ENCODE data around the gene NUBP2.

The NUBP2 gene

GRCh38 chr16:1759511-1759910 is 23.2 kb upstream of the NUBP2 start:
- Histone ChIP-seq H3K9me3 (ENCODE audit: insufficient read depth, low read depth, low read length) (no peaks in the 10 kb centered on the region), H3K27me3 (ENCODE audit: insufficient read depth, low read length, poor library complexity, severe bottlenecking) (no peaks in the 10 kb centered on the region), H3K4me3 (ENCODE audit: low read length, poor library complexity, severe bottlenecking) (no peak overlapping the region), H3K4me2 (ENCODE audit: low read depth, low read length, poor library complexity, severe bottlenecking) (no peak overlapping the region), H3K4me1 (ENCODE audit: insufficient read depth, low read length, poor library complexity, severe bottlenecking) (no peaks in the 10 kb centered on the region), H3F3A (ENCODE audit: low read depth) (no peaks in the 10 kb centered on the region), H3K36me3 (ENCODE audit: insufficient read depth, low read length) (no peaks in the 10 kb centered on the region), H3K9me2 (replicated peaks; ENCODE audit: low read depth, low read length) (no peaks in the 10 kb centered on the region), H2AFZ (ENCODE audit: low read length) (no peak overlapping the region), H4K20me1 (ENCODE audit: insufficient read depth, low read length, poor library complexity, severe bottlenecking) (no peaks in the 10 kb centered on the region), H3K79me2 (ENCODE audit: insufficient read depth, low read length) (no peaks in the 10 kb centered on the region), H3K9ac (ENCODE audit: low read depth, low read length, poor library complexity, severe bottlenecking) (no peak overlapping the region)
- no peak for TF ChIP-seq EZH2phosphoT487 (IDR thresholded peaks at IDR 0.05; ENCODE audit: borderline replicate concordance)

- H3K9me2 ChIP-seq (replicated peaks; ENCODE audit: low read depth, low read length) = no peaks in the 10 kb centered on the region
- no peaks in the 10 kb centered on the region for H3K79me2 ChIP-seq (ENCODE audit: insufficient read depth, low read length)
- no peak overlapping the region for H3K9ac ChIP-seq (ENCODE audit: low read depth, low read length, poor library complexity, severe bottlenecking)
- no peak for TF ChIP-seq EZH2phosphoT487 (IDR thresholded peaks at IDR 0.05; ENCODE audit: borderline replicate concordance)
- TF ChIP-seq CTCF (conservative IDR thresholded peaks at IDR 0.05; ENCODE audit: low read length) = no peak
- H3K27me3 ChIP-seq (ENCODE audit: insufficient read depth, low read length, poor library complexity, severe bottlenecking) = no peaks in the 10 kb centered on the region
- no peak overlapping the region for H3K4me3 ChIP-seq (ENCODE audit: low read length, poor library complexity, severe bottlenecking)
- H3K4me2 ChIP-seq (ENCODE audit: low read depth, low read length, poor library complexity, severe bottlenecking) = no peak overlapping the region
- H2AFZ ChIP-seq (ENCODE audit: low read length) = no peak overlapping the region
- H3K9me3 ChIP-seq (ENCODE audit: insufficient read depth, low read depth, low read length) = no peaks in the 10 kb centered on the region
- no peaks in the 10 kb centered on the region for H3K4me1 ChIP-seq (ENCODE audit: insufficient read depth, low read length, poor library complexity, severe bottlenecking)
- no peaks in the 10 kb centered on the region for H3F3A ChIP-seq (ENCODE audit: low read depth)
- no peaks in the 10 kb centered on the region for H4K20me1 ChIP-seq (ENCODE audit: insufficient read depth, low read length, poor library complexity, severe bottlenecking)
- no peaks in the 10 kb centered on the region for H3K36me3 ChIP-seq (ENCODE audit: insufficient read depth, low read length)
Measured at GRCh38 chr16:1760911-1761310, 21.8 kb upstream of the NUBP2 start.

GRCh38 chr16:1761751-1762150 is 21.0 kb upstream of the NUBP2 start:
- Histone ChIP-seq H3K9me2 (replicated peaks; ENCODE audit: low read depth, low read length) (no peaks in the 10 kb centered on the region), H3K36me3 (ENCODE audit: insufficient read depth, low read length) (no peaks in the 10 kb centered on the region), H2AFZ (ENCODE audit: low read length) (no peak overlapping the region), H3K4me1 (ENCODE audit: insufficient read depth, low read length, poor library complexity, severe bottlenecking) (no peaks in the 10 kb centered on the region), H4K20me1 (ENCODE audit: insufficient read depth, low read length, poor library complexity, severe bottlenecking) (no peaks in the 10 kb centered on the region), H3K9me3 (ENCODE audit: insufficient read depth, low read depth, low read length) (no peaks in the 10 kb centered on the region), H3K4me3 (ENCODE audit: low read length, poor library complexity, severe bottlenecking) (no peak overlapping the region), H3K79me2 (ENCODE audit: insufficient read depth, low read length) (no peaks in the 10 kb centered on the region), H3K27me3 (ENCODE audit: insufficient read depth, low read length, poor library complexity, severe bottlenecking) (no peaks in the 10 kb centered on the region), H3K9ac (ENCODE audit: low read depth, low read length, poor library complexity, severe bottlenecking) (no peak overlapping the region), H3F3A (ENCODE audit: low read depth) (no peaks in the 10 kb centered on the region), H3K4me2 (ENCODE audit: low read depth, low read length, poor library complexity, severe bottlenecking) (no peak overlapping the region)
- no peak for TF ChIP-seq CTCF (conservative IDR thresholded peaks at IDR 0.05; ENCODE audit: low read length)
- no peak for TF ChIP-seq EZH2phosphoT487 (IDR thresholded peaks at IDR 0.05; ENCODE audit: borderline replicate concordance)

GRCh38 chr16:1762196-1762878 is 20.4 kb upstream of the NUBP2 start:
- H3K79me2 ChIP-seq (ENCODE audit: insufficient read depth, low read length) = no peaks in the 10 kb centered on the region
- H2AFZ ChIP-seq (ENCODE audit: low read length) = no peak overlapping the region
- H3K27me3 ChIP-seq (ENCODE audit: insufficient read depth, low read length, poor library complexity, severe bottlenecking) = no peaks in the 10 kb centered on the region
- no peaks in the 10 kb centered on the region for H4K20me1 ChIP-seq (ENCODE audit: insufficient read depth, low read length, poor library complexity, severe bottlenecking)
- H3K9me2 ChIP-seq (replicated peaks; ENCODE audit: low read depth, low read length) = no peaks in the 10 kb centered on the region
- H3K9me3 ChIP-seq (ENCODE audit: insufficient read depth, low read depth, low read length) = no peaks in the 10 kb centered on the region
- no peak overlapping the region for H3K4me3 ChIP-seq (ENCODE audit: low read length, poor library complexity, severe bottlenecking)
- H3F3A ChIP-seq (ENCODE audit: low read depth) = no peaks in the 10 kb centered on the region
- H3K9ac ChIP-seq (ENCODE audit: low read depth, low read length, poor library complexity, severe bottlenecking) = no peak overlapping the region
- no peaks in the 10 kb centered on the region for H3K36me3 ChIP-seq (ENCODE audit: insufficient read depth, low read length)
- H3K4me1 ChIP-seq (ENCODE audit: insufficient read depth, low read length, poor library complexity, severe bottlenecking) = no peaks in the 10 kb centered on the region
- TF ChIP-seq EZH2phosphoT487 (IDR thresholded peaks at IDR 0.05; ENCODE audit: borderline replicate concordance) (no peak), CTCF (conservative IDR thresholded peaks at IDR 0.05; ENCODE audit: low read length) (no peak)
- no peak overlapping the region for H3K4me2 ChIP-seq (ENCODE audit: low read depth, low read length, poor library complexity, severe bottlenecking)
